ENCODE results near the gene GEMIN2.
"Not testable (repeated sequence)": the region's sequence is repeated elsewhere in the genome, so short reads cannot be mapped to it uniquely, and the experiment has no call there.

GEMIN2 gene

GRCh38 chr14:39179042-39179441 is 64.9 kb downstream of the GEMIN2 start:
- DNase-seq = no peak

GRCh38 chr14:39180553-39180952 is 66.4 kb downstream of the GEMIN2 start:
- DNase-seq = no peak

DNA sequence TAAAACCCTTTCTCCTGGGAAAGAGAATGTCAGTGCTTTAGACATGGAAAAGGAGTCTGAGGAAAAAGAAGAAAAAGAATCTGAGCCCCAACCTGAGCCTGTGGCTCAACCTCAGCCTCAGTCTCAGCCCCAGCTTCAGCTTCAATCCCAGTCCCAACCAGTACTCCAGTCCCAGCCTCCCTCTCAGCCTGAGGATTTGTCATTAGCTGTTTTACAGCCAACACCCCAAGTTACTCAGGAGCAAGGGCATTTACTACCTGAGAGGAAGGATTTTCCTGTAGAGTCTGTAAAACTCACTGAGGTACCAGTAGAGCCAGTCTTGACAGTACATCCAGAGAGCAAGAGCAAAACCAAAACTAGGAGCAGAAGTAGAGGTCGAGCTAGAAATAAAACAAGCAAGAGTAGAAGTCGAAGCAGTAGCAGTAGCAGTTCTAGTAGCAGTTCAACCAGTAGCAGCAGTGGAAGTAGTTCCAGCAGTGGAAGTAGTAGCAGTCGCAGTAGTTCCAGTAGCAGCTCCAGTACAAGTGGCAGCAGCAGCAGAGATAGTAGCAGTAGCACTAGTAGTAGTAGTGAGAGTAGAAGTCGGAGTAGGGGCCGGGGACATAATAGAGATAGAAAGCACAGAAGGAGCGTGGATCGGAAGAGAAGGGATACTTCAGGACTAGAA is 67.0 kb downstream of the GEMIN2 start:
- DNase-seq = no peak

DNA sequence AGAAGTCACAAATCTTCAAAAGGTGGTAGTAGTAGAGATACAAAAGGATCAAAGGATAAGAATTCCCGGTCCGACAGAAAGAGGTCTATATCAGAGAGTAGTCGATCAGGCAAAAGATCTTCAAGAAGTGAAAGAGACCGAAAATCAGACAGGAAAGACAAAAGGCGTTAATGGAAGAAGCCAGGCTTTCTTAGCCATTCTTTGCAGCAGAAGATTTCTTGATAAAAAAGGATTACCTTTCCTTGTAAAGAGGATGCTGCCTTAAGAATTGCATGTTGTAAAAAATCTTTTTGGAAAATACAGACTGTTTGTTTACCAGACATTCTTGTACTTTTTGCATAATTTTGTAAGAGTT is 67.5 kb downstream of the GEMIN2 start:
- DNase-seq = no peak

GRCh38 chr14:39182770-39183684 is 68.9 kb downstream of the GEMIN2 start:
- DNase-seq = peak in 1 of 2 experiments; percentile 9

- not testable (repeated sequence) for DNase-seq
Observed at GRCh38 chr14:39183685-39184003, 69.5 kb downstream of the GEMIN2 start.

GRCh38 chr14:39184628-39185255 is 70.6 kb downstream of the GEMIN2 start:
- DNase-seq = no peak

- DNase-seq = no peak
Observed at GRCh38 chr14:39185256-39186049, 71.3 kb downstream of the GEMIN2 start.

Measured in NCI-H2081 (cell line).